SU-DHL-6 (cell line): Measurements from ENCODE around the gene TAS2R7.

Experiments used
- EZH2phosphoT487 ChIP-seq: fragments of 200-600 bp; sonication (generic), shearing (Covaris generic); conservative IDR thresholded peaks from 2 replicates; pipeline ENCODE4 v1.6.1; 2018; ENCODE audit warnings: mild to moderate bottlenecking, antibody characterized with exemption, low read length, moderate library complexity, mixed read lengths
- TF ChIP-seq, protein P1 (sequence below): fragments of 200-600 bp; sonication (generic); IDR thresholded peaks from one replicate; pipeline ENCODE4 v1.5.1; 2017; ENCODE audit warnings: antibody characterized with exemption, mild to moderate bottlenecking, low read length, moderate library complexity; ENCODE audit not compliant: insufficient read depth, poor library complexity, severe bottlenecking

DNA sequence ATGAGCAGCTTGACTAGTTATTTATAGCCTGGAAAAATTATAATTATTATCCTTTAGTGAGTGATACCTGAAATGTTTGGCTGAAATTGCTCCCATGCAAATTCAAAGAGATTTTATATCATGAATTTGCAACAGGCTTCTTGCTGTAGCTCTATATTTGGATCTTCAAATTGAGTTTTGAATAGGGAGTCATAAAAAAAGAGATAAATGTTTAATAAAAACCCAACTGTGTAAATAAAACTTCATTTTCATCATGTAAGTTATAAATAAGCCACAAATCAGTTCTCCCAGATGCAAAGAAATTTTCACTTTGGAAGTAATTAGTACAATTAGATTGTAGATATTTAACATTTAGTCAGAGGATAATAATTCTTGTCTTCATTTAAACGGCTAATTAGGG is 4.8 kb upstream of the TAS2R7 start, which contains the start of gene TAS2R8:
- TF ChIP-seq, protein P1, sequence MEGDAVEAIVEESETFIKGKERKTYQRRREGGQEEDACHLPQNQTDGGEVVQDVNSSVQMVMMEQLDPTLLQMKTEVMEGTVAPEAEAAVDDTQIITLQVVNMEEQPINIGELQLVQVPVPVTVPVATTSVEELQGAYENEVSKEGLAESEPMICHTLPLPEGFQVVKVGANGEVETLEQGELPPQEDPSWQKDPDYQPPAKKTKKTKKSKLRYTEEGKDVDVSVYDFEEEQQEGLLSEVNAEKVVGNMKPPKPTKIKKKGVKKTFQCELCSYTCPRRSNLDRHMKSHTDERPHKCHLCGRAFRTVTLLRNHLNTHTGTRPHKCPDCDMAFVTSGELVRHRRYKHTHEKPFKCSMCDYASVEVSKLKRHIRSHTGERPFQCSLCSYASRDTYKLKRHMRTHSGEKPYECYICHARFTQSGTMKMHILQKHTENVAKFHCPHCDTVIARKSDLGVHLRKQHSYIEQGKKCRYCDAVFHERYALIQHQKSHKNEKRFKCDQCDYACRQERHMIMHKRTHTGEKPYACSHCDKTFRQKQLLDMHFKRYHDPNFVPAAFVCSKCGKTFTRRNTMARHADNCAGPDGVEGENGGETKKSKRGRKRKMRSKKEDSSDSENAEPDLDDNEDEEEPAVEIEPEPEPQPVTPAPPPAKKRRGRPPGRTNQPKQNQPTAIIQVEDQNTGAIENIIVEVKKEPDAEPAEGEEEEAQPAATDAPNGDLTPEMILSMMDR: no peak
- no peak for TF ChIP-seq EZH2phosphoT487
